HG02870 (cell line): ENCODE results near the gene SERPINA5.

Experiments used
- ATAC-seq: cut with Tn5 transposase; IDR thresholded peaks from one replicate; pipeline ENCODE4 v1.9.1; 2021; ENCODE audit warnings: mild to moderate bottlenecking, moderate library complexity; ENCODE audit not compliant: unreplicated experiment

Gene SERPINA5

GRCh38 chr14:94581127-94581999 lies at the start of gene SERPINA5:
Gene SERPINA5, plus strand, starts transcription at chr14:94581426. Its CDS starts 5,937 bp downstream, at chr14:94587363.
- no peak for ATAC-seq

GRCh38 chr14:94532447-94532846 lies 48.8 kb upstream of the SERPINA5 start:
- ATAC-seq, result no peak

DNA sequence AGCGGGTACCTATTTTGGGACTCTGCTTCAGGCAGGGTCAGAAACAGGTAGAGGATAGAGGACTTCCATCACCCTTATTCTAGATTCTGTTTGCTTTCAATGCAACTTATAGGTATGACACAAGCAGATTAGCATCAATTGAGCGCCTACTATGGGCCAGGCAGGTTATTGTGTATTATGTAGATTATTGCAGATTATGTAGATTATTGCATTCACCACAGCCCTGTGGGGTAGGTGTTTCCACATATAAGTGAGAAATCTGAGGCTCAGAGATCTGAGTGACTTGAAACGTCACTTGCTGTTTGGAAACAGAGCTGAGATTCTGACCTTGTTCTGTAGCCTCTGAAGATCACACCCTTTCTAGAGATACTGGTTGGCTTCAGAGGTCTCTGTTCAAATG lies 45.7 kb upstream of the SERPINA5 start:
- no peak for ATAC-seq

- no peak for ATAC-seq
Measured at GRCh38 chr14:94536836-94537235, 44.4 kb upstream of the SERPINA5 start.

GRCh38 chr14:94538070-94538740 lies 43.0 kb upstream of the SERPINA5 start:
- no peak for ATAC-seq

GRCh38 chr14:94539181-94539580 lies 42.0 kb upstream of the SERPINA5 start:
- ATAC-seq, result no peak

GRCh38 chr14:94540031-94540794 lies 41.0 kb upstream of the SERPINA5 start:
- no peak for ATAC-seq

DNA sequence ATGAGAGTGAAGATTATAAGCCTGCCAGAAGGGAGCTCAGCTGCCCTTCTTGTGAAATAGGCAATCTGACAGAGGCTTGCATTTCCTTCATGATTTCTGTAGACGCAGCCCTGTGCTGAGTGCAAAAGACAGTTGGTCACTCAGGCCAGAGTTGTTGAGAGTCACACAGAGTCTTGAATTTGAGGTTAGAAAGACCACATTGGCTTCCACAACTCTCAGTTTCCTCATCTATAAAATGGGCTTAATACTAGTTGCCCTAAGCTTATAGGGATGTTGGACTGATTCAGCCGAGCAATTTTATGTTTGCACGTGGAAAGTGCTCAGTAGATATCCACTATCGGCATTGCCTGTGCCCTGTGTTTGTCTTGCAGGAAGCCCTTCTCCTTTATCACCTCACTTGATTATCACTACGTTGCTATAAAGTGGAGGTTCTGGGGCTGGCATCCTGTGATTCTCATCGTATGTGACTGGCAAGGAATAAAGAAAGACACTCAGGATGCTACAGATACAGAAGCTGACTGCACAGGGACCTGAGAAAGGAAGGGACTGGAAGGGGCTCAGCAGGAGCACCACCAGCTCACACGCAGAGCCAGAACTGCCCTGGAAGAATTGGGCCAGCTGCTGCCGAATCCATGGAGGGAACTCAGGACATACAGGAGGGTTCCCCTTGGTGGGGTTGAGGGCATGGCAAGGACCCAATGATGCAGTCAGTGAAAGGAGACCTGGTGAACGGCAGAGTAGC lies 39.8 kb upstream of the SERPINA5 start:
- no peak for ATAC-seq

DNA sequence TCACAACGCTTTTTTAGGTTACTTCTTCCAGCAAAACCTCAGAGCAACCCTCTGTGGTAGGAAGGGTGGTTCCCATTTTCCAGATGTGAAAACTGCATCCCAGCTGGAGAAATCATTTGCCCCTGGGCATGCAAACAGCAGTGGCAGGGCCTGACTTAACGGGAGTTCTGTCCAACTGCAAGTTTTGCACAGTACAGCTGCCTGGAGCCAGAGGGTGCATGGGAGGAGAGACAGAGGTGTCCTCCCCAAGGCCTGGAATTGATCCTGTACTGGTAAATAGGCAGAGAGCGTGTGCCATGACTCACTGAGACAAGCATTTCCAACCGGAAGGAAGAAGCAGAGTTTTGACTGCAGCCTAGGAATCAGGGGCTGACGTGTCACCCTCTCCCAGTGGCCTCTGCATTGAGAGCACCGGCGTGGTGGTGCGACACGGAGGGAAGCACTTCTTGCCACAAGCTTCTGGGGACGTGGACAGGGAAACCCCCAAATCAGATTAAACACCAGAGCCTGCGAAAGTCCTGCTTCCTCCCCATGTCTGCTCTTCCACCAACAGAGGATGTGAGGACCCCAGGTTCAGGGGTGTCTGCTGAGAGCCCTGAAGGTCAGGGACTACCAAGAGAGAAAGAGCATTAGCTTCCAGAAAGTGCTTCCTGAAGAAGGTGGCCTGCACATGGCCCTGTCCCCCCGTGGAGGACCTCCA lies 39.0 kb upstream of the SERPINA5 start:
- ATAC-seq, result no peak

- ATAC-seq, result no peak
Measured at GRCh38 chr14:94542811-94543440, 38.3 kb upstream of the SERPINA5 start.

DNA sequence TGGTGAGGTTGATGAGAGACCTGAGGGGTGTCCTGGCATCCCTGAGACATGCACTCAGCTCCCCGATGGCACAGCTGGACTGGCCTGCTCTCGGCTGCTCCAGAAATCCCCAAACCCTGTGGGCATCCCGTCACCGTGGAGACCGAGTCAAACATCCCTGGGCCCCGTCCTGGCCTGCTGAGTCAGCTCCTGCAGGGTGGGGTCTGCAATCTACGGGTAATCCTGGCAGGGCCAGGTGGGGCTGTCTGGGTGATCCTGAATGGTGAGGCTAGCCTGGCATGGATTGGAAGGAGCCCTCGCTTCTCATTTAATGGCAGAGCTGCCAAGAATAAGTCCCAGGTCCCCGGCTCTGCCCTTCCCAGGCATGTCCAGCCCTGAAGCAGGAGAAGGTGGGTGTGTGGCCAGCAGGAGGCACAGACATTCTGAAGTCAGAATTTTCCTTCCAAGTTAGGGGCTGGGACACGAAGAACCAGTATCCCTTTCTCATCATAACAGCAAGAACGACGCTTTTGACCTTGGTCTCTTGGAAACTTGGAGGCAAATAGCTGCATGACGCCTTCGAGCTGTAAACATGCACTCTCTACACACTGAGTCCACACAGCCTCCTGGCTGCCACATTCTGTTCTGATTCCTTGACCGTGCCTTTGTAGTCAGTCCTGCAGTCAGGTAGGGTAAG lies 37.6 kb upstream of the SERPINA5 start:
- no peak for ATAC-seq

DNA sequence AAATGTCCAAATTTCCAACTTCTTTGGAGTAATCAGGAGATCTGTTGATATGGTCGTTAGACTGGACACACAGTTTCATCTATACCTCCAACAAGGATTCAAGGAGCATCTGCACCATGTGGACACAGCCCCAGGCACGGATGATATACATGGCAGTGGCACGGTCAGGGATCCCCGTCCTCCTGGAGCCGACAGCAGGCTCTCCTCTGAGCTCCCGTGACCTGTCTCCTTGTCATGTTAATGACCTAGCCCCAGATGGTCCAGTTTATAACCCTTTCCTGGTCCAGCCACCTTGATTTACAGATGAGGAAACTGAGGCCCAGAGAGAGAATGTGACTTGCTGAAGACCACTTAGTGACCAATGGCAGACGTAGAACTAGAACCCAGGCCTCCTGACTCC lies 36.5 kb upstream of the SERPINA5 start:
- no peak for ATAC-seq

- ATAC-seq, result no peak
Measured at GRCh38 chr14:94545131-94545841, 35.9 kb upstream of the SERPINA5 start.

- ATAC-seq, result no peak
Measured at GRCh38 chr14:94547151-94547680, 34.0 kb upstream of the SERPINA5 start.

- ATAC-seq, result no peak
Measured at GRCh38 chr14:94547726-94548125, 33.5 kb upstream of the SERPINA5 start.

DNA sequence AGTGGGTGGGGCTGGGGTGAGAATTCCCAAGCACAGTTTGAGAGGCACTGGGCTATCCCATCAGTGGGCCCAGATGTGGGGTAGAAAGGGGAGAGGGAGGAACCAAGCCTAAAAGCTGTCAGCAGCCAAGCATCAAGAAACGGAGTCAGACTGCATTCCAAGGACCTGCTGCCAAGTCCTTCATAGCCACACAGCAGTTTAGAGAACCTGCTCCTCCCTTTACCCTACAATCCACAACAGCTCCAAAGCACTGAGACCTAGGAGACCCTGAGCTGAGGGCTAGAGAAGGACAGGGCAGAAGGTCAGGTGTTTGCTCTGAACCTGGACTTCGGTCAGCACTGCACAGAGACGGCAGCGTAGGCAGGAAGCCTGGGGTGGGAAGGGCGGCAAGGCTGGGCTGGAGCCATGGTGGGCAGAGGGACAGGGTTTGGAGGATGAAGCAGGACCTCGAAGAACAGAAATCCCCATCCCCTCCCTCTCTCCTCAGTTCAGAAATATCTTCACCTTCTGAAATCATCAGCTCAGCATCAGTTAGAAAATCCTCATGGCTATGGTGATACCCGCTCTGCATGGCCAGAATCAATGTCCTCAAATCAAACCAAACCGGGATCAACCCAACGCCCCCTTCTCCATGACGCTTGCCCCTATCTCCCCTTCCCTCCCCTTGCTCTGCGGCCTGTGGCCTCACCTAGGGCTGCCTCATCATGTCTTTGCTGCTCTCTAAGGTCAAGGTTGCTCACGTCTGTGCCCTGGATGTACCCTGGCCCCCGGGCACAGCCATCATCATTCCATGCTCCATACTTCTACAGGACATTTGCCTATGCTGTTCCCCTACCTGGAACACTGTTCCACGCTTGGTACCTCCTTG lies 32.9 kb upstream of the SERPINA5 start:
- no peak for ATAC-seq
